ENCODE data around the gene KRT15. TPM values are rescaled to one million over a fixed set of nuclear protein-coding genes. Genes with fewer than 3 reads are reported as not detected.

Gene KRT15
- total and polyA plus RNA-seq, 2 of the 4 experiments (the other 2 are of a cell fraction): 2.9 to 5.3 TPM

DNA sequence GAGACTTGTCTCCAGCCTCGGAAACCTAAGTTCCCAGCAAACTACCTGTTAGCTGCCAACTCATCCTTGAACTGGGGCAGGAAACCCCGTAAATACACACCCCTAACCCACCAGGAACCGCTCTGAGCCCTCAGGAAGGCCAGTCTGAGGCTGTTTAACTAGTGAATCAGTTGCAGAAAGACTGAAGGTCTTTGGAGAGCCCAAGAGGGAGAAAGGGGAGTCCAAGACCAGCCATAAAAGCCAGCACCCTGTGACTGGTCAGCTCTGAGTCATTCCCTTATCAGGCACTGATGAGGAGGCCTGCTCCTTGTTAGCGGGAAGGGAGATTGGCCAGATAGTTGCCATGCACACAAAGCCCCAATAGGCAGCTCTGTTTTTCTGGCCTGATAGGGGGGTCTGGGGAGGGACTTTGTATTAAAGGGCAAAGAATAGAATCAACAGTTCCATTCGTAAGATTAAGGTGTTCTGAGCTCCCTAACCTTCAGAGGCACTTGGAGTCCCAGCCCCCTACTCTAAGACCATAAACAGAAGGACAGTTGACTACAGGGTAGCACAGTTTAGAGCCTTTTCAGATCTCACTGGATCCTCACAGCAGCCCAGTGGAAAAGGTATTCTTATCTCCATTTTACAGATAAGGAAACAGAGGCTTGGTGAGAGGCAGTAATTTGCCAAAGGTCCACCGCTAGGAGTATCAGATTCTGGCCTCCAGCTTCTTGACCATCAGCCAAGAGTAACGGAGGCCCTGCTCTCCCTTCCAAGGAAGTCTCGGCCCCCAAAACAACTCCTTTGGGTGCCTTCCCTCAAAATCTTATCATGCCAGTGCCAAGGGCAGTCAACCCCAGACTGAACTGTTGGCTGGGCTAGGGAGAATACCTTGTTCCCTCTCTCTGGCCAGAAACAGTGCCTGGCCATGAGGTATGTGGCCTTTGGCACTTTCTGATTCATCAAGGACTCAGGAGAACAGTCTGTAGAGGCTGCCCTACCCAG is 11.7 kb upstream of the KRT15 start:
- intact Hi-C loops (cut with micrococcal nuclease): no loop called here
- Histone ChIP-seq H3K23ac (ENCODE audit: low read depth, low read length) (peak overlapping the region; percentile 33; the same call in 1 of the 2 replicates), H3K79me1 (ENCODE audit: low read depth in 1 of 2, low read length in 2 of 2) (no peaks in the 10 kb centered on the region), H3K9me3 (ENCODE audit: control insufficient read depth, insufficient read depth, low read length) (no peaks in the 10 kb centered on the region), H3K4me1 (ENCODE audit: control insufficient read depth, insufficient read depth, low read length) (peaks cover 11% of the 10 kb centered on the region), H3K4ac (ENCODE audit: low read depth, low read length) (peak overlapping the region; percentile 75), H4K5ac (ENCODE audit: low read depth, low read length) (peak overlapping the region; percentile 7; the same call in 1 of the 2 replicates), H3K4me2 (ENCODE audit: low read depth, low read length) (no peak overlapping the region), H3K4me3 (ENCODE audit: insufficient read depth, low read depth, low read length) (no peak overlapping the region), H3K9ac (ENCODE audit: low read depth, low read length) (no peak overlapping the region), H3K36me3 (ENCODE audit: control insufficient read depth, insufficient read depth, low read length) (no peaks in the 10 kb centered on the region), H4K91ac (ENCODE audit: insufficient read depth, low read depth, low read length) (peak overlapping the region; percentile 59; the same call in 1 of the 2 replicates), H3K9me1 (ENCODE audit: insufficient read depth, low read length) (peaks cover 17% of the 10 kb centered on the region), H3K27me3 (ENCODE audit: control insufficient read depth, insufficient read depth, low read length) (peaks cover 2% of the 10 kb centered on the region; the same call in 1 of the 2 replicates), H3K56ac (ENCODE audit: extremely low read depth, insufficient read depth, low read length) (no peak overlapping the region), H2AK5ac (ENCODE audit: low read depth, low read length) (peak overlapping the region; percentile 88), H2BK20ac (ENCODE audit: low read depth, low read length) (peak overlapping the region; percentile 78), H3K27ac (ENCODE audit: insufficient read depth, low read length) (no peak overlapping the region), H2BK5ac (ENCODE audit: low read depth, low read length, poor library complexity, severe bottlenecking) (peak overlapping the region; percentile 34), H4K20me1 (ENCODE audit: insufficient read depth, low read length) (no peaks in the 10 kb centered on the region), H3K14ac (replicated peaks; ENCODE audit: low read depth, low read length) (peak overlapping the region; percentile 78), H3K18ac (ENCODE audit: low read depth, low read length) (peak overlapping the region; percentile 13; the same call in 1 of the 2 replicates), H2BK120ac (ENCODE audit: low read depth, low read length) (peak overlapping the region; percentile 83), H2AK9ac (replicated peaks; ENCODE audit: low read depth, low read length, poor library complexity) (peak overlapping the region; percentile 86), H2AFZ (replicated peaks; ENCODE audit: low read length, poor library complexity) (peak overlapping the region; percentile 83), H4K8ac (ENCODE audit: low read depth in 2 of 2, low read length in 2 of 2) (peak overlapping the region in 1 of 2 experiments; percentile 84; a peak in 2 of 4 replicates), H2BK15ac (ENCODE audit: low read depth, low read length) (peak overlapping the region; percentile 77; the same call in 2 of the 3 replicates)
- ChIA-PET CTCF (interaction anchor here (0.5 to 1.6 kb wide), 4 partner anchors 9 to 1684 kb away, joined by 3 to 5 read pairs (median 3); no protein-coding TSS in a partner anchor), POLR2A (ENCODE audit: unreplicated experiment) (no interaction called here)
- DNase-seq: peak; percentile 93
- peak; percentile 96 for ATAC-seq (ENCODE audit: low read depth)
- dilution Hi-C loops (cut with HindIII; ENCODE audit: low sequenced_read_pairs, unreplicated experiment): no loop called here
- WGBS, 2 experiments (ENCODE audit: extremely low coverage in 2 of 2, insufficient read length in 1 of 2): no CpG with 5 or more reads among the region's 8 CpGs
- peak; percentile 28; the same call in 1 of the 2 replicates for TF ChIP-seq USF2 (IDR thresholded peaks at IDR 0.05; ENCODE audit: low read depth, low read length)
- TF ChIP-seq BHLHE40 (IDR thresholded peaks at IDR 0.05; ENCODE audit: low read depth, low read length): peak; percentile 28; the same call in 1 of the 2 replicates
- TF ChIP-seq FOS (IDR thresholded peaks at IDR 0.05; ENCODE audit: low read depth, low read length): peak; percentile 87
- TF ChIP-seq ELK1 (IDR thresholded peaks at IDR 0.05; ENCODE audit: borderline replicate concordance, low read depth, low read length): no peak
- TF ChIP-seq RAD21 (IDR thresholded peaks at IDR 0.05; ENCODE audit: low read length): no peak
- peak; percentile 64; the same call in 1 of the 2 replicates for TF ChIP-seq RFX5 (IDR thresholded peaks at IDR 0.05; ENCODE audit: low read depth, low read length)
- in situ Hi-C loops (cut with MboI; ENCODE audit: low sequenced_read_pairs): no loop called here
- BruUV-seq (replicated peaks): no TSS peak
